Measurements from ENCODE around the gene CNTRL.
"Not testable (repeated sequence)": the region's sequence is repeated elsewhere in the genome, so short reads cannot be mapped to it uniquely, and the experiment has no call there.

- TF ChIP-seq, protein P1, sequence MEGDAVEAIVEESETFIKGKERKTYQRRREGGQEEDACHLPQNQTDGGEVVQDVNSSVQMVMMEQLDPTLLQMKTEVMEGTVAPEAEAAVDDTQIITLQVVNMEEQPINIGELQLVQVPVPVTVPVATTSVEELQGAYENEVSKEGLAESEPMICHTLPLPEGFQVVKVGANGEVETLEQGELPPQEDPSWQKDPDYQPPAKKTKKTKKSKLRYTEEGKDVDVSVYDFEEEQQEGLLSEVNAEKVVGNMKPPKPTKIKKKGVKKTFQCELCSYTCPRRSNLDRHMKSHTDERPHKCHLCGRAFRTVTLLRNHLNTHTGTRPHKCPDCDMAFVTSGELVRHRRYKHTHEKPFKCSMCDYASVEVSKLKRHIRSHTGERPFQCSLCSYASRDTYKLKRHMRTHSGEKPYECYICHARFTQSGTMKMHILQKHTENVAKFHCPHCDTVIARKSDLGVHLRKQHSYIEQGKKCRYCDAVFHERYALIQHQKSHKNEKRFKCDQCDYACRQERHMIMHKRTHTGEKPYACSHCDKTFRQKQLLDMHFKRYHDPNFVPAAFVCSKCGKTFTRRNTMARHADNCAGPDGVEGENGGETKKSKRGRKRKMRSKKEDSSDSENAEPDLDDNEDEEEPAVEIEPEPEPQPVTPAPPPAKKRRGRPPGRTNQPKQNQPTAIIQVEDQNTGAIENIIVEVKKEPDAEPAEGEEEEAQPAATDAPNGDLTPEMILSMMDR (IDR thresholded peaks at IDR 0.05; ENCODE audit: low read depth, low read length) = not testable (repeated sequence)
- TF ChIP-seq MAX (IDR thresholded peaks at IDR 0.05; ENCODE audit: low read depth, low read length); POLR2A (IDR thresholded peaks at IDR 0.05; ENCODE audit: extremely low read depth, insufficient read length): not testable (repeated sequence)
These were observed 29.3 kb downstream of the CNTRL start for GRCh38 chr9:121104054-121104453.

All from NB4 (cell line).